ENCODE data around the gene HDAC5.

- TF ChIP-seq EZH2 (IDR thresholded peaks at IDR 0.05) (no peak), FOXP2 (optimal IDR thresholded peaks at IDR 0.05; ENCODE audit: control extremely low read depth, extremely low read length, insufficient read depth) (no peak), POLR2AphosphoS5 (IDR thresholded peaks at IDR 0.05; ENCODE audit: borderline replicate concordance, low read depth, low read length) (no peak)
Measured at GRCh38 chr17:44065668-44066203, 57.7 kb downstream of the HDAC5 start.
